ENCODE data around the gene HOXB1. TPM values are rescaled to one million over a fixed set of nuclear protein-coding genes. Genes with fewer than 3 reads are reported as not detected.

The HOXB1 gene
- polyA plus RNA-seq, 1 donor from 2014 or later, result not detected

DNA sequence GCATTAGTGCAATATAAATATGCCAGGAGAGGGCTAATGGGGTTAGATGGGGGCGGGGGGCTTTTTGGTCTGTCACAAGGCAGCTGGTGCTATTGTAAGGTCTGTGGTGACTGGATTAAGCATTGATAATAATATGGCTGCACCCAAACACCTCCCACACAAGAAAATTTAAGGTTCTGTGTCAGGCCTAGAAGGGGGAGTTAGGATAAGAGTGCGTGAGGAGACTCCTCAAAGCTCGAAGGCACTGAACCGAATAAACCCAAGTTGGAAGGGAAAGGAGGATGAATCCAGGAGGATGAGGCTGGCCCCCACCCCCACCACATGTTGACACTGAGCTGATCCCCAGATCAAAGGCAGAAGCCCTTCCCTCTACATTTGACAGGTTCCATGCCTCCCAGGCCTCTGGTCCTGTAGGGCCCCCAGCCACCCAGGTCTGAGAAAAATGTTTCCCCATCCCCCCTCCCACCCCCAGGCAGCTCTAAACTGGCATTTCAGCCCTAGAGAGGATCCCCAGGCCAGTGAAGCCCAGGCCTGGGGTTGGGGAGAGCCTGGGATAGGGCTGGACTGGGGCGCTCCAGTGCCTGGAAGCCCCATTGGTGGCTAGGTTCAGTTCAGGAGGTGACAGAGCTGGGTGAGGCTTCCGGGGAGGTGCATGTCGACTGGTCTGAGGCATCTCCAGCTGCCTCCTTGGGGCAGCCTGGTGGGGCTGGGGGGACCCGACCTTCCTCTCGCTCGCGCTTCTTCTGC lies 1.7 kb downstream of the HOXB1 start:
- no peak overlapping the region for H3K27ac Mint-ChIP-seq
- H3K9me3 Mint-ChIP-seq, result no peaks in the 10 kb centered on the region
- H3K27me3 Mint-ChIP-seq, result peaks cover 36% of the 10 kb centered on the region

DNA sequence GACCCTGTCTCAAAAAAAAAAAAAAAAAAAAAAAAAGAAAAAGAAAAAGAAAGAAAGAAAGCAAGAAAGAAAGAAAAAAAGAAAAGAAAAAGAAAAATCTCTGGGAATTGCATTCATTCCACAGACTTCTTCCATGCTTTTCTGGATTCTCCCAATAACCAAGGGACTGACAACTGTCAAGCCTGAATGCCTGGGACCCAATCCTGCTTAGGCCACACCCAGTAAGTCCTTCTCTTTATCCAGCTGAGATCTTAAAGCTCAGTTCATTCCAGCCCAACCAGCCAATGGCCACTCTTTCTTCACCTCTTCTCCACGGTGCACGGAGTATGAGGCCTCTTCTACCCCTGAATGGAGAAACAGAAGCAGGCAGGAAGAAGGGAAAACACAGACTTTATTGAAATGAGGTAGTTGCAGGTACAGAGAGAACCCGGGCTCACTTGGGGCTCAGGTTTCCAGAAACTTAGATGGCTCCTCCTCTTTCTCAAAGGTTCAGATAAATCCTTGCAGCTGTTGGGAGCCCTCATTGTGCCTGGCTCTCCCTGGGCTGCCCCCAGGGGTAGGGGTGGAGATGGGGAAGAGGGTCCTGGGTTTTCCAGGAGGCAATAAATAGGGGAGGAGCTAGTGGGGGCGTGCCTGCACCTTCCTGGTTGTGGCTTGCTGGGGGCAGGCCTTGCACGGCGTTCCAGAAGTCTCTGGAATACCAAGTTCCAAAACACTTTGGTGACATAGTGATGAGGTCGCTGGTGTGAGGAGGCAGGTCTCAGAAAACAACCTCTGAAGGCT lies 2.5 kb downstream of the HOXB1 start:
- H3K27ac Mint-ChIP-seq, result no peak overlapping the region
- peaks cover 39% of the 10 kb centered on the region for H3K27me3 Mint-ChIP-seq
- H3K9me3 Mint-ChIP-seq, result no peaks in the 10 kb centered on the region
- H3K4me3 Mint-ChIP-seq, result no peak overlapping the region
- H3K4me1 Mint-ChIP-seq, result peaks cover 0 to 2% (median 0%) of the 10 kb centered on the region in 3 donors
- H3K36me3 Mint-ChIP-seq, result no peaks in the 10 kb centered on the region

More for the DNA sequence above, 1.7 kb downstream of the HOXB1 start:
- H3K36me3 Mint-ChIP-seq, result no peaks in the 10 kb centered on the region
- H3K4me1 Mint-ChIP-seq, result peaks cover 0 to 2% (median 0%) of the 10 kb centered on the region in 3 donors
- H3K4me3 Mint-ChIP-seq, result no peak overlapping the region

DNA sequence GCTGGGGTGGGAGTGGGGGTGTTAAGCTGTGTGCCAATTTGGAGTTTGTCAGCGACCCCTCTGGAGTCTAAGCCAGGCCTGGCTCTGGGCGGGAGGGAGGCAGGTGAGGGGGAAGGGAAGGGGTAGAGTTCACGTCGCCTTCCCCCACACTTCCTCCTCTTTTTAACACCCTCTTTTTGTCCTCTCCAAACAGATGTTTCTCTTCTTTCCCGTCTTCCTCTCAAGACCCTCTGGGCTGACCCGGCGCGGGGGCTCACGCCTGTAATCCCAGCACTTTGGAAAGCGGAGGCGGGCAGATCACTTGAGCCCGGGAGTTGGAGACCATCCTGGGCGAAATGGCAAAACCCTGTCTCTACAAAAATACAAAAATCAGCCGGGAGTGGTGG lies 3.3 kb downstream of the HOXB1 start:
- Mint-ChIP-seq H3K4me1 (peaks cover 0 to 2% (median 0%) of the 10 kb centered on the region in 3 donors), H3K27ac (no peak overlapping the region), H3K9me3 (no peaks in the 10 kb centered on the region), H3K36me3 (no peaks in the 10 kb centered on the region), H3K27me3 (peaks cover 39% of the 10 kb centered on the region), H3K4me3 (no peak overlapping the region)

DNA sequence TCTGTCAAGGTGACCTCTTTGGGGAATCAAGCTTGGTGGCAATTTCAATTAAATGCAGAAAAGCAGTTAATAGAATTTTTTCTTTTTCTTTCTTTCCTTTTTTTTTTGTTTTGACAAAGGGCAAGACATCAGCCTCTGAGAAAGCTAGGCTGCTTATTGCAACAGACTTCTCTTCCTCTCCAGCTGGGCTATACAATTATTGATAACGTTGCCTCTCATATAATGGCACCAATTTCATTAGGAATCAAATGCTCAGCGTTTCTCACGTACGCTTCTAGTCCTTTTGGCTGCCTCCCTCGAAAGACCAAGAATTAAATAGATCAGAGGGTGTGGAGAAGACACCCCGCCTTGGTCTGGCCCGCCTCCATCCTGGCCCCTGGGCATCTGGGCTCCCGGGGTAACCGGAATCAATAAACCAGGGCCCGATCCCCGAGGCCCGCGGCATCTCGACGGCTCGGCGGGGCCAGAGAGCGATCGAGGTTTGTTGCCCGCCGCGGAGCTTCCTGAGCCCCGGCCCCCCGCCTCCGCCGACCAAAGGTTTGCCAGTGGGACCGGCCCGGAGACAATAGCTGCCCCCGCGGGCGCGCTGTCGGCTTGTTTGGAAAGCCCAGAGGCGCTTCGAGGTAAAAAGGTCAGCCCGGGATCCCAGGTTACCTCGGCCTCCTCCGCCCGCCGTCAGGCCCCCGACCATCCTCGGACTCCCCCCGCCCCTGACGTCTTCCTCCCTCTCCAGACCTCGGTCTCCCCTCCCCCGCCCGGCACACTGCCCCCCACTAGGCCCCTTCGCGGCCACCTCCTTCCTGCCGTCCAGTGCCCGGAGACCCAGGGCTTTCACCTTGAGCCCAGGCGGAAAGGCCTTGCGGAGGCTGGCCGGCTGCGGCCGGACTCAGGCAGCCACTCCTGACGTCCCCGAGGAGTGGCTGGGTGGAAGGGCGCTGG lies 3.9 kb downstream of the HOXB1 start:
- Mint-ChIP-seq H3K4me1 (peaks cover 0 to 2% (median 0%) of the 10 kb centered on the region in 3 donors), H3K36me3 (no peaks in the 10 kb centered on the region), H3K4me3 (peak overlapping the region in 1 of 4 donors; percentile 32), H3K27me3 (peaks cover 43% of the 10 kb centered on the region), H3K27ac (no peak overlapping the region), H3K9me3 (no peaks in the 10 kb centered on the region)

DNA sequence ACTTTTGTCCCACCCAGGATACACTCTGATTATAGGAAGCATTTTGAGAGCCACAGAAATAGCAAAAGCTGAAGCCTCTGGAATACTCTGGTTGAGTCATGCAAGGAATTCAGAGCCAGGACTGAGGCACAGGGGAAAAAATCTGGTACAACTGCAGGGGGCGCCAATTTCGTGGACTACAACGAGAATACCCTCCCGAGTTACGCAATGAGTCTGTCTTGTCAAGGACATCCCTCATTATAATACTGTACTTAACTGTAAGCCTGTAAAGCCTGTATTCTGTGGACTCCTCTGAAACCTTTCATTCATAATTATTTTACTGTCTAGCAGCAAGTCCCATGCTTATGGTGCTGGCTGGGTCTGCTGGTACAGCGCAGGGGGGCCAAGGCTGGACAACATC lies 7.8 kb downstream of the HOXB1 start:
- no peak overlapping the region for H3K4me3 Mint-ChIP-seq
- H3K27ac Mint-ChIP-seq, result no peak overlapping the region
- H3K27me3 Mint-ChIP-seq, result peaks cover 44% of the 10 kb centered on the region
- no peaks in the 10 kb centered on the region for H3K9me3 Mint-ChIP-seq
- H3K4me1 Mint-ChIP-seq, result no peaks in the 10 kb centered on the region
- H3K36me3 Mint-ChIP-seq, result no peaks in the 10 kb centered on the region

GRCh38 chr17:48522031-48522653 lies 8.7 kb downstream of the HOXB1 start:
- Mint-ChIP-seq H3K4me3 (no peak overlapping the region), H3K4me1 (peaks cover 0 to 6% (median 5%) of the 10 kb centered on the region in 3 donors), H3K9me3 (no peaks in the 10 kb centered on the region), H3K27me3 (peaks cover 47% of the 10 kb centered on the region), H3K36me3 (no peaks in the 10 kb centered on the region), H3K27ac (no peak overlapping the region)

GRCh38 chr17:48520631-48521079 lies 10.2 kb downstream of the HOXB1 start:
- H3K27ac Mint-ChIP-seq, result no peak overlapping the region

GRCh38 chr17:48519427-48519826 lies 11.4 kb downstream of the HOXB1 start:
- Mint-ChIP-seq H3K4me3 (no peak overlapping the region), H3K9me3 (peaks cover 0 to 1% (median 0%) of the 10 kb centered on the region in 3 donors), H3K27me3 (peaks cover 50% of the 10 kb centered on the region), H3K4me1 (peaks cover 3 to 6% (median 5%) of the 10 kb centered on the region in 3 donors), H3K27ac (no peak overlapping the region), H3K36me3 (no peaks in the 10 kb centered on the region)

More at GRCh38 chr17:48520631-48521079, 10.2 kb downstream of the HOXB1 start:
- peaks cover 0 to 1% (median 0%) of the 10 kb centered on the region in 3 donors for H3K9me3 Mint-ChIP-seq
- H3K4me3 Mint-ChIP-seq, result no peak overlapping the region
- H3K4me1 Mint-ChIP-seq, result peaks cover 0 to 6% (median 5%) of the 10 kb centered on the region in 3 donors
- H3K36me3 Mint-ChIP-seq, result no peaks in the 10 kb centered on the region
- peaks cover 44% of the 10 kb centered on the region for H3K27me3 Mint-ChIP-seq

DNA sequence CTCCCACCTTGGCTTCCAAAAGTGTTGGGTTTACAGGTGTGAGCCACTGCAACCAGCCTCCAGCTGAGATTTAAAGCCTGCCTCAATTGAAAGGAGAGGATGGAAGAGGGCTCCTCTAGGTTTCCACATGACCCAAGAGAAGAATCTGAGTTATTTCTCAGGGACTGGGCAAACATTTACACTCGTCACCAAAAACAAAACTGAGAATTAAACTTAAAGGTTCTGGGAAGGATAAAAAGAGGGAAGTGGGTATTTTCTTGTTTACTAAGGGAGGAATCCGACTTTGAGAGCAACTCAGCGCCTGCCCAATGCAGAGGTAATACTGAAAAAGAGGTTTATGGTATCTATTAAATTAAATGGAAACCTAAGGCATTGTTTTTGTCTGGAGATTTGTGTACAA lies 13.3 kb downstream of the HOXB1 start:
- no peaks in the 10 kb centered on the region for H3K36me3 Mint-ChIP-seq
- H3K4me3 Mint-ChIP-seq, result peak overlapping the region in 1 of 4 donors; percentile 14
- peaks cover 50% of the 10 kb centered on the region for H3K27me3 Mint-ChIP-seq
- H3K9me3 Mint-ChIP-seq, result peaks cover 0 to 1% (median 0%) of the 10 kb centered on the region in 3 donors
- peaks cover 6 to 11% (median 7%) of the 10 kb centered on the region in 3 donors for H3K4me1 Mint-ChIP-seq
- no peak overlapping the region for H3K27ac Mint-ChIP-seq

DNA sequence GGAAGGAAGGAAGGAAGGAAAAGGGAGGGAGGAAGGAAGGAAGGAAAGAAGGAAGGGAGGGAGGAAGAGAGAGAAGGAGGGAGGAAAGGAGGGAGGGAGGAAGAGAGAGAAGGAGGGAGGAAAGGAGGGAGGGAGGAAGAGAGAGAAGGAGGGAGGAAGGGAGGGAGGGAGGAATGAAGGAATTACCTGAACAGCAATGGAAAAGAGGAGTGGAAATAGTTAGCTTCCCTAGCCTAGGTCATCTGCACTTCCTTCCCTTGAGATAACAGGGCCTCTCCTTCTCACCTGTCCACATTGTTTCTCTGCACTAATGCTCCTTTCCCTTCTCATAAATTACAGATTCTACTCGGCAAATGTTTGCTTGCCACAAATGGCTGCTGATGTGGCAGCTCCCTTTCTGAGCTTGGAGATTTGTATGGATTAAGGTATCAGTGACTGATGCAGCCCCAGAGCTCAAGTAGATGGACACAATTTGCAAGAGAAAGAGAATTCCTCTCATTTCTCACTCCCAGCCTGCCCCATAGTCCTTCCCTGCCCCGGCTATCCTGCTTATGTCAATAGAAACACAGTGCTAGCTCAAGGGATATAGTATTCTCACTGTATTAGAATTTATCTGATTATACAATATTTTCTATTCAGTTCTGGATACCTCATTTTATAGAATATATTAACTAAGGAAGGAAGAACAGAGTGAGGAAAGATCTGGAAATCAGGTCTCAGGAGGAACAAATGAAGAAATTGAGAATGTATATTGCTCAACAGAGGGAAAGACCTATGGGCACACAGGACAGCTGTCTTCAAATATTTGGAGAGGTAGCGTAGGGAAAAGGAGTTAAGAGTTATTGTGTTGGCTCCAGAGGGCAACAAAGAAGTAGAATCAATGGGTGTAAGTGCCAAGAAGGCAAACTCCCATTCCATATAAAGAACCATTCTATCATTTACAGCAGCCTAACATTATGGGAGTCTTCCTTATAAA lies 14.6 kb downstream of the HOXB1 start:
- Mint-ChIP-seq H3K27ac (no peak overlapping the region), H3K4me3 (no peak overlapping the region), H3K36me3 (no peaks in the 10 kb centered on the region), H3K27me3 (peaks cover 44% of the 10 kb centered on the region), H3K4me1 (peaks cover 6 to 12% (median 7%) of the 10 kb centered on the region in 3 donors), H3K9me3 (peaks cover 0 to 1% (median 0%) of the 10 kb centered on the region in 3 donors)

DNA sequence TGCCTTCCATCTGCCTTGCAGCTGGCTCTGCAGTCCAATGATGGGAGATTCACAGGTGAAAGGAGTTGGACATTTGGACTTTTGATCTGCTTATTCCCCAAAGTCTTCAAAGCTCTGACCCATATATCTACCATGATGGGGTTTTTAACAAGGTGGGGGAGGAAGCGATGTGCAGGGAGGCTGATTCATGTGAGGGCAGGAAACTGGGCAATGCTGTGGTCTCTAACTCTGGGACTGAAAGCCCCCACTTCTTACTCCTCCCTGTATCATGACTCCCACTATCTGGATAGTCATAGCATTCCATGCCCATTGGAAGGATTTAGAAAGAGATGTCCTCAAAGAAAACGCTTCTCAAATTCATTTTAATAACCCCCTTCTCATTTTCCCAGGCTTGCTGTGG lies 16.3 kb downstream of the HOXB1 start:
- Mint-ChIP-seq H3K27ac (no peak overlapping the region), H3K36me3 (no peaks in the 10 kb centered on the region), H3K4me1 (peaks cover 6 to 16% (median 7%) of the 10 kb centered on the region in 3 donors), H3K27me3 (peaks cover 43% of the 10 kb centered on the region), H3K9me3 (peaks cover 0 to 1% (median 0%) of the 10 kb centered on the region in 3 donors), H3K4me3 (no peak overlapping the region)

DNA sequence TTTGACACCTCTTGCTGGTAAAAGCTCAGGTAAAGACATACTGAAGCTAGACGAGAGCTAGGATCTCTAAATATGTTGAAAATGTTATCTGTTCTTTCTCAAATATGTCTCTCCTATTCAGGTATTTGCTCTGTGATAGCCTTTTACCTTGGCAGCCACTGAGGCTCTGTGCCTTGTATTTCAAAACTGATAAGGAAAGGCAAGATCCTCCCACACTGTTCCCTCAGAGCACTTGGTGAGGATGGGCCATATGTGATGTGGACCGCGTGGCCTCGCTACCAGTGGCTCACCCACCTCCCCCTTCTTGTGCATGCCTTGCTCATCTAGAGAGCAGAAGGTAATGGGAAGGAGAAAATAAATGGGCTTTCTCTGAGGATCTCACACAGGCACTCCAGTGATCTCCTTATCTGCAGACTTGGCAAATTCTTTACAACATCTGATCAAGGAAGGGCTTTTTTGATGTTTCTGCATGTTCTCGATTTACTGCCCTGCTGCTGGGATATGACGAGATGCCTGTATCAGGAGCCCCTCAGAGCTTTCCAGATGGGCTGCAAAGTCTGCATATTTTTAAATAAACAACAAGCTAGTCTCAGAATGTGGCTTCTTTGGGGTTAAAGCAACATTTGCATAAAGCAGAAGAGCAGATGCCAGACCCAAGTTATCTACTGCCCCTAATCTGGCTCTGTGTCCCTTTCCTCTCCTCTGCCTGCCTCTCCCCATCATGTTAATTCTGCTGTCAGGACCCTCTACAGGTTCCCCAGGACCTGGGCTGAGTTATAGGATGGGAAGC lies 16.9 kb downstream of the HOXB1 start:
- peak overlapping the region in 1 of 3 donors; percentile 45 for H3K27ac Mint-ChIP-seq
- H3K36me3 Mint-ChIP-seq, result no peaks in the 10 kb centered on the region
- peaks cover 6 to 16% (median 7%) of the 10 kb centered on the region in 3 donors for H3K4me1 Mint-ChIP-seq
- peak overlapping the region in 2 of 4 donors; percentile 20 to 24 for H3K4me3 Mint-ChIP-seq
- peaks cover 0 to 1% (median 0%) of the 10 kb centered on the region in 3 donors for H3K9me3 Mint-ChIP-seq
- peaks cover 43% of the 10 kb centered on the region for H3K27me3 Mint-ChIP-seq

Measured in IgD-negative memory B cell (primary cell).